Activated CD4-positive, alpha-beta memory T cell treated with anti-CD3 and anti-CD28 coated beads for 36 hours (primary cell): ENCODE results near the gene GSTT2B. TPM values are rescaled to one million over a fixed set of nuclear protein-coding genes. Genes with fewer than 3 reads are reported as not detected.
"Not testable (repeated sequence)": the region's sequence is repeated elsewhere in the genome, so short reads cannot be mapped to it uniquely, and the experiment has no call there.

ENCODE experiments used
- CTCF ChIA-PET: fragments of 350-600 bp; sonication (Branson Sonifier 250); formaldehyde crosslinking; loops from one replicate; lab custom pipeline; 2021; ENCODE audit warnings: antibody characterized with exemption, inconsistent platforms; lab: Charles Lee
- POLR2A ChIA-PET: fragments of 350-600 bp; sonication (Branson Sonifier 250); formaldehyde crosslinking; loops from one replicate; lab custom pipeline; 2021; ENCODE audit warnings: antibody characterized with exemption; lab: Charles Lee
- DNase-seq: peaks from one replicate; pipeline ENCODE4 v3.0.0-alpha.2; 2020
- H3K27ac Mint-ChIP-seq: one replicate; pipeline ENCODE4 v1.8.0; 2021; ENCODE audit warnings: mixed read lengths
- H3K27me3 Mint-ChIP-seq: one replicate; pipeline ENCODE4 v1.8.0; 2021; ENCODE audit warnings: mixed read lengths
- H3K36me3 Mint-ChIP-seq: one replicate; pipeline ENCODE4 v1.8.0; 2021; ENCODE audit warnings: mixed read lengths
- H3K4me1 Mint-ChIP-seq: one replicate; pipeline ENCODE4 v1.8.0; 2021; ENCODE audit warnings: low read depth, mixed read lengths
- H3K4me3 Mint-ChIP-seq: one replicate; pipeline ENCODE4 v1.8.0; 2021; ENCODE audit warnings: mild to moderate bottlenecking, mixed read lengths
- H3K9me3 Mint-ChIP-seq: one replicate; pipeline ENCODE4 v1.8.0; 2021; ENCODE audit warnings: mixed read lengths
- intact Hi-C: fragments of 100-400 bp; cut with micrococcal nuclease; formaldehyde crosslinking; loops from one replicate; pipeline ENCODE4 v1.15.1; 2023
- total RNA-seq, 2 experiments: library from RNA; stranded (reverse); gene quantifications; one replicate each; pipeline ENCODE4 v1.2.3, GENCODE V29; 2021

Gene GSTT2B
- total RNA-seq, 2 experiments from 2014 or later: 0.33 TPM; not detected in 1

DNA sequence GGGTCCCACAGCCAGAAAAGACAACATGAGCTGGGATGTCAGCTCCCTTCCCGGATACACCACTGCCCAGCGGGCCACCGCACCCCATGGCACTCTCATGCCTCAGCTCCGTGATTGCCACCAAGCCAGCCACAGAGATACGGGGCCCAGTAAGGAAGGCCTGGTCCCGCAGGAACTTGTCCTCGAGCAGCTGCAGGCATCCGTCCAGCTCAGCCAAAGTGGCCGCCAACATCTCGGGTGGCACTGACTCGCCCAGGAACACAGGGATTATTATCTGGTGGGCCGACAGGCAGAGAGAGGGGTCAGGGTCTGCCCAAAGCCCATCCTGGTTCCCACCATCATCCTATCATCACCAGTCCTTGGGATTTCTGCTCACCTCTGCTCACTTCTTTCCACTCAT is 16.3 kb upstream of the GSTT2B start:
- POLR2A ChIA-PET, DNase-seq, intact Hi-C loops, H3K36me3 Mint-ChIP-seq, H3K27me3 Mint-ChIP-seq, H3K9me3 Mint-ChIP-seq, H3K4me1 Mint-ChIP-seq, H3K27ac Mint-ChIP-seq, H3K4me3 Mint-ChIP-seq, CTCF ChIA-PET: not testable (repeated sequence)

DNA sequence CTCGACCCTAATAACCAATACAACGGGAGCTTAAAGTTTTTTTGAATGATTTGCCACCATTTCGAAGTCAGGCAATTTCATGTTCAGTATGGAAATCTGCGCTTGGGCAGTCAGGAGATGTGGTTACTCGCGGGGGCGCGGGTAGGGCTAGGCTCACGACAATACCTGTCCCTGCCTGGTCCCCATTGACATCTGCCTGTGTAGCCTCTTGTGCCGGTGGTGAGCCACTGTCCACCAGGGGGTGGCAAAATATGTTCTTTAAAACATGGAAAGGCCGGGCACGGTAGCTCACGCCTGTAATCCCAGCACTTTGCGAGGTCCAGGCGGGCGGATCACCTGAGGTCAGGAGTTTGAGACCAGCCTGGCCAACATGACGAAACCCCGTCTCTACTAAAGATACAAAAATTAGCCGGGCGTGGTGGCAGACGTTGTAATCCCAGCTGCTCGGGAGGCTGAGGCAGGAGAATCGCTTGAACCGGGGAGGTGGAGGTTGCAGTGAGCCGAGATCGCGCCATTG is 13.9 kb upstream of the GSTT2B start:
- H3K9me3 Mint-ChIP-seq, CTCF ChIA-PET, POLR2A ChIA-PET, DNase-seq, H3K4me3 Mint-ChIP-seq, H3K27me3 Mint-ChIP-seq, intact Hi-C loops, H3K27ac Mint-ChIP-seq: not testable (repeated sequence)
- Mint-ChIP-seq H3K36me3 (peaks cover 17% of the 10 kb centered on the region), H3K4me1 (peaks cover 19% of the 10 kb centered on the region)

DNA sequence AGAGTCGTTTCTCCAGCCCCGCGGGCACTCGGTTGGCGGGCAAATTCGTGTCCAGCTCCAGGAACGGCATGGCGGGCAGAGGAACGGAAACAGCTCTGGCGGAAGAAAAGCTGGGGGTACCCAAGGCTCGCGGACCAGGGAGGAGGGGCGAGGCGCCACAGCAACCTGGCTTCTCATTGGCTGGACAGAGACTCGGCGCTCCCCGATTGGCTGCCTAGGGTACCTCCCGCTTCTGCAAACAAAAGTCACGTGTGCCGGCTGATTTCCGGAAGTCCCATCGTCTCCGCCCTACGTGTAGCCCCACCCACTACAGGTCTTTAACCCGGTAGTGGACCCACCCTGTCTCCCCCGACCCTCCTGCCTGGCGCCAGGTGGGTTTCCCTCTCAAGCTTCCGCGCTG is 13.3 kb upstream of the GSTT2B start, which contains the start of gene DDT:
TSS of gene DDT (minus strand) at position 97 of the 400 bp plus-strand sequence. CDS start at position 70, 27 bp downstream.
- POLR2A ChIA-PET, H3K27ac Mint-ChIP-seq: not testable (repeated sequence)

DNA sequence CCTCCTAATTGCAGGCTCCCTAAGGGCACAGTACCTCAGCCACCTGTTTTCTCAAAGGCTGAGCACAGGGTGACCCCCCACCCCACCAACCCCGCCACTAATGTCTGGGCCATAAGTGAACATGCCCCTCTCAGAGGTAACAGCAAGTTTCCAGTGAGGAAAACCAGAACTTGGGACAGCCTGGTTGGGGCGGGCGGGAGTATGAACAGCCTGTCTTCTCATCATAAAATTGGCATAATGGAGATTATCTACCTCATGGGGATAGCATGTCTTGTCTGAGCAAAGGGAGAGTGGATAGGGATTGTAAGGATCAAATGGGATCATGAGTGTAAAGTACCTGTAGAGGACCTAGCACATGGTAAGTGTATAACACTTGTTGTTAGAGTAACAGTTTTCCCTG is 10.9 kb upstream of the GSTT2B start:
- intact Hi-C loops, H3K9me3 Mint-ChIP-seq, H3K27me3 Mint-ChIP-seq, POLR2A ChIA-PET, DNase-seq, H3K27ac Mint-ChIP-seq, CTCF ChIA-PET, H3K4me3 Mint-ChIP-seq: not testable (repeated sequence)
- peaks cover 20% of the 10 kb centered on the region for H3K36me3 Mint-ChIP-seq
- H3K4me1 Mint-ChIP-seq: peaks cover 28% of the 10 kb centered on the region

More for the DNA sequence above, 13.3 kb upstream of the GSTT2B start, which contains the start of gene DDT:
- H3K4me3 Mint-ChIP-seq, intact Hi-C loops, CTCF ChIA-PET, H3K27me3 Mint-ChIP-seq, DNase-seq, H3K9me3 Mint-ChIP-seq: not testable (repeated sequence)
- Mint-ChIP-seq H3K36me3 (peaks cover 20% of the 10 kb centered on the region), H3K4me1 (peaks cover 23% of the 10 kb centered on the region)

DNA sequence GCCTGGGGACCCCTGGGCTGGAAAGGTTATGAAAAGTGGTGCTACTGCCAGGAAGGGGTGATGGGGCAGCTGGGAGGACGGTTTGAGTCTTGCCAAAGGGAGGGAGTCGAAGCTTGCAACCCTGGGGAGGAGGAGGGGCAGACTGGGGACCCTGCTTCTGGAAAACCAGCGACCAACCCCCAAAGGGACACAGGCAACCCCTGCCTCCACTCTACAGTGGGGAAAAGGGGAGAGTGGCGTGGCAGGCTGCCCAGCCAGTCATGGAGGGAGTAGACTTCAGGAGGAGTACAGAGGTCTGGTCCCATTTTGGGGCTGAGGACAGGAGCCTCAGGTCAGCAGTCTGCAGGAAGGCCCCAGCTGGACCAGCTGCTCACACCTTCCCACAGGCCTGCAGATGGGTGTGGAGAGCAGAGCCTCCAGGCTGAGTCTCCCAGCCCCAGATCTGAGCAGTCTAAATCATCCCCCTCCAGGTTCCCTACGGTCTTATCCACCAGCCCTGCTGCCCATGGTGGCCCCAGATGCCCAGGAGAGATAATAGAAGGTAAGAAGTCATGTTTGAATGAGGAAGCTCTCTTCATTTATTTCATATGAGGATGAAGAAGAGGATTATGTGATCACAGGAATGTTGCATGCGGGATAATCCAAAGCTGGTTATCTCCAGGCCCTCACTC is 10.0 kb upstream of the GSTT2B start:
- POLR2A ChIA-PET: no interaction called here
- CTCF ChIA-PET: interaction anchor here (1.2 kb wide), 1 partner anchor 77 kb away, joined by 5 read pairs; the partner anchor contains the start of gene MIF

DNA sequence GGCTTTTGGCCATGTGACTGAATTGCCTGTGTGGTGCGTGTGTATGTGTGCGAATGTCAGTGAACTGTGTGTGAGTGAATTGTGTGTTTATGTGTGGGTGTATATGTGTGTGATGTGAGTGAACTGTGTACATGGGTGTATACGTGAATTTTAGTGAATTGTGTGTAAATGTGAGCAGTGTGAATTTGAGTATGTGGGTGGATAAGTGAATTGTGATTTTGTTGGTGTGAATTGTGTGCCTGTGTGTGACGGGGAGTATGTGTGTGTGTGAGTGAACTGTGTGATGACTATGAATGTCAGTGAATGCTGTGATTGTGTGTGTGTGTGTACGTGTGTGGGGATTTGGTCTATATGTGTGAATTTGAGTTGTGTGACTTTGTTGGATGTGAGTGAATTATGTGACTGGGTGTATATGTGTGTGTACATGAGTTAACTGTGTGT is 9.2 kb upstream of the GSTT2B start:
- no peak for DNase-seq
- POLR2A ChIA-PET: no interaction called here
- no peaks in the 10 kb centered on the region for H3K27me3 Mint-ChIP-seq
- H3K27ac Mint-ChIP-seq: peak overlapping the region; percentile 0
- peak overlapping the region; percentile 1 for H3K4me3 Mint-ChIP-seq
- H3K36me3 Mint-ChIP-seq: peaks cover 20% of the 10 kb centered on the region
- CTCF ChIA-PET: no interaction called here
- H3K9me3 Mint-ChIP-seq: no peaks in the 10 kb centered on the region
- intact Hi-C loops: no loop called here
- peaks cover 28% of the 10 kb centered on the region for H3K4me1 Mint-ChIP-seq

More for the DNA sequence above, 10.0 kb upstream of the GSTT2B start:
- Mint-ChIP-seq H3K4me3 (no peak overlapping the region), H3K4me1 (peaks cover 28% of the 10 kb centered on the region), H3K27me3 (no peaks in the 10 kb centered on the region), H3K9me3 (no peaks in the 10 kb centered on the region), H3K36me3 (peaks cover 20% of the 10 kb centered on the region), H3K27ac (no peak overlapping the region)
- DNase-seq: no peak
- intact Hi-C loops: no loop called here

DNA sequence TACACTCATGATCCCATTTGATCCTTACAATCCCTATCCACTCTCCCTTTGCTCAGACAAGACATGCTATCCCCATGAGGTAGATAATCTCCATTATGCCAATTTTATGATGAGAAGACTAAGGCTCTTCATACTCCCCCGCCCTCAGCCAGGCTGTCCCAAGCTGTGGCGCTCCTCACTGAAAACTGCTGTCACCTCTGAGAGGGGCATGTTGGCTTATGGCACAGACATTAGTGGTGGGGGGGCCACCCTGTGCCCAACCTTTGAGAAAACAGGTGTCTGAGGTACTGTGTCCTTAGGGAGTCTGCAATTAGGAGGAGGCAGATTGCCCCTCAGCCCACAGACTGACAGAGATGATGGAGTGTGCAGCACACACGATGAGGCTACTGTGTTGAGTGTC is 8.1 kb upstream of the GSTT2B start:
- POLR2A ChIA-PET: no interaction called here
- DNase-seq: no peak
- no peaks in the 10 kb centered on the region for H3K27me3 Mint-ChIP-seq

DNA sequence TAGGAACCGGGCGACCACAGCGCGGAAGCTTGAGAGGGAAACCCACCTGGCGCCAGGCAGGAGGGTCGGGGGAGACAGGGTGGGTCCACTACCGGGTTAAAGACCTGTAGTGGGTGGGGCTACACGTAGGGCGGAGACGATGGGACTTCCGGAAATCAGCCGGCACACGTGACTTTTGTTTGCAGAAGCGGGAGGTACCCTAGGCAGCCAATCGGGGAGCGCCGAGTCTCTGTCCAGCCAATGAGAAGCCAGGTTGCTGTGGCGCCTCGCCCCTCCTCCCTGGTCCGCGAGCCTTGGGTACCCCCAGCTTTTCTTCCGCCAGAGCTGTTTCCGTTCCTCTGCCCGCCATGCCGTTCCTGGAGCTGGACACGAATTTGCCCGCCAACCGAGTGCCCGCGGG is 5.6 kb upstream of the GSTT2B start, which contains the start of gene DDTL:
TSS of gene DDTL (plus strand) at position 321 of the 400 bp plus-strand sequence. CDS start at position 348, 27 bp downstream.
- POLR2A ChIA-PET, intact Hi-C loops, H3K27me3 Mint-ChIP-seq, CTCF ChIA-PET, H3K4me3 Mint-ChIP-seq, H3K27ac Mint-ChIP-seq, DNase-seq, H3K9me3 Mint-ChIP-seq: not testable (repeated sequence)
- peaks cover 23% of the 10 kb centered on the region for H3K4me1 Mint-ChIP-seq
- peaks cover 16% of the 10 kb centered on the region for H3K36me3 Mint-ChIP-seq

More for the DNA sequence above, 8.1 kb upstream of the GSTT2B start:
- no peaks in the 10 kb centered on the region for H3K9me3 Mint-ChIP-seq
- H3K27ac Mint-ChIP-seq: no peak overlapping the region
- H3K4me3 Mint-ChIP-seq: no peak overlapping the region
- H3K36me3 Mint-ChIP-seq: peaks cover 20% of the 10 kb centered on the region
- CTCF ChIA-PET: no interaction called here
- peaks cover 28% of the 10 kb centered on the region for H3K4me1 Mint-ChIP-seq
- intact Hi-C loops: no loop called here

DNA sequence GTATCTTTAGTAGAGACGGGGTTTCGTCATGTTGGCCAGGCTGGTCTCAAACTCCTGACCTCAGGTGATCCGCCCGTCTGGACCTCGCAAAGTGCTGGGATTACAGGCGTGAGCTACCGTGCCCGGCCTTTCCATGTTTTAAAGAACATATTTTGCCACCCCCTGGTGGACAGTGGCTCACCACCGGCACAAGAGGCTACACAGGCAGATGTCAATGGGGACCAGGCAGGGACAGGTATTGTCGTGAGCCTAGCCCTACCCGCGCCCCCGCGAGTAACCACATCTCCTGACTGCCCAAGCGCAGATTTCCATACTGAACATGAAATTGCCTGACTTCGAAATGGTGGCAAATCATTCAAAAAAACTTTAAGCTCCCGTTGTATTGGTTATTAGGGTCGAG is 5.1 kb upstream of the GSTT2B start:
- H3K27ac Mint-ChIP-seq, H3K4me3 Mint-ChIP-seq, H3K9me3 Mint-ChIP-seq, H3K27me3 Mint-ChIP-seq, intact Hi-C loops, CTCF ChIA-PET, DNase-seq, POLR2A ChIA-PET: not testable (repeated sequence)
- H3K36me3 Mint-ChIP-seq: peaks cover 12% of the 10 kb centered on the region
- peaks cover 20% of the 10 kb centered on the region for H3K4me1 Mint-ChIP-seq

DNA sequence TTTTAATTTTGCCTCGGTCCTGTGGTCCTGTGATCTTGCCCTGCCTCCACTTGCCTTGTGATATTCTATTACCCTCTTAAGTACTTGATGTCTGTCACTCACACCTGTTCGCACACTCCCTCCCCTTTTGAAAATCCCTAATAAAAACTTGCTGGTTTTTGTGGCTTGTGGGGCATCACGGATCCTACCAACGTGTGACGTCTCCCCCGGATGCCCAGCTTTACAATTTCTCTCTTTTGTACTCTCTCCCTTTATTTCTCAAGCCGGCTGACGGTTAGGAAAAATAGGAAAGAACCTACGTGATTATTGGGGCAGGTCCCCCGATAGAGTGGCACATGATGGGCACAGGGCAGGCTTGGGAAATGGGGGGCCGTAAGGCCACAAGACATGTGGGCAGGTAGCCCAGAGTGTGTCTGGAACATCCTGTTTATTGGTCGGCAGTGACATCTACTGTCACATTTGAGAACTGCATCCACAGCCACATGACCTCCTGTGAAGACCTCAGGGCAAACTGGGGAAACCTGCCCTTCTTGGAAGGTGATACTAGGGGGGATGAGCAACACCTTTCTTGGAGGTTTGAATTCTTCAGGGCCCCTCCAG is 4.6 kb downstream of the GSTT2B start:
- H3K27me3 Mint-ChIP-seq, H3K4me1 Mint-ChIP-seq, H3K36me3 Mint-ChIP-seq, H3K27ac Mint-ChIP-seq, H3K4me3 Mint-ChIP-seq, POLR2A ChIA-PET, H3K9me3 Mint-ChIP-seq: not testable (repeated sequence)
- peak; percentile 85 for DNase-seq
- intact Hi-C loops: loop anchor here (5.0 kb wide), 1 partner anchor 94 kb away; no protein-coding TSS in a partner anchor
- CTCF ChIA-PET: interaction anchor here (0.6 to 1.4 kb wide), 8 partner anchors 26 to 291 kb away, joined by 3 to 6 read pairs (median 4); partner anchors contain the start of genes MIF and SLC2A11

DNA sequence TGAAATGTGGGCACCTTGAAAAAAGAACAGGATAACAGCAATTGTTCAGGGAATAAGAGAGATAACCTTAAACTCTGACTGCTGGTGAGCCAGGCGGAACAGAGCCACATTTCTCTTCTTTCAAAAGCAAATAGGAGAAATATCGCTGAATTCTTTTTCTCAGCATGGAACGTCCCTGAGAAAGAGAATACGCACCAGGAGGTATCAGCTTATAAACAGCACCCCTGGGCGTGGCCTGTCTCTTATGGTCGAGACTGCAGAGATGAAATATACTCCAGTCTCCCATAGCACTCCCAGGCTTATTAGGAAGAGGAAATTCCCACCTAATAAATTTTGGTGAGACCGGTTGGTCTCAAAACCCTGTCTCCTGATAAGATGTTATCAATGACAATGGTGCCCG is 5.1 kb downstream of the GSTT2B start:
- H3K36me3 Mint-ChIP-seq, H3K4me3 Mint-ChIP-seq, H3K4me1 Mint-ChIP-seq, H3K27ac Mint-ChIP-seq, POLR2A ChIA-PET, H3K27me3 Mint-ChIP-seq, DNase-seq, H3K9me3 Mint-ChIP-seq: not testable (repeated sequence)
- CTCF ChIA-PET: interaction anchor here (0.6 to 1.4 kb wide), 8 partner anchors 26 to 292 kb away, joined by 3 to 6 read pairs (median 4); partner anchors contain the start of genes MIF and SLC2A11
- intact Hi-C loops: loop anchor here (5.0 kb wide), 1 partner anchor 94 kb away; no protein-coding TSS in a partner anchor

DNA sequence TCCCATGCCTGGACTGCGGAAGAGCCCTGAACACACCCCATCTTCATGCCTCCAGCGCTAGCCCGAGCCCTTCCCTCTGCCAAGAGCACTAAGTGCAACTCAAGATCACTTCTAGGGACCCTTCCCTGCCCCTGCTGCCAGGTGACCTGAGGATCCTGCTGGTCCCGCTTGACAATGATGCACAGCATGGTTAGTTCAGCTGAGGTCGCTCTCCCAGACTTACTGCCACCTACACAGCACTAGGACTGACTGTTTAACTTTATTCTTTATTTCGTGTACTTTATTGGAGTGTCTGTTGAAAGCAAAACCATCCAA is 6.0 kb downstream of the GSTT2B start:
- DNase-seq, H3K4me1 Mint-ChIP-seq, POLR2A ChIA-PET, H3K4me3 Mint-ChIP-seq, H3K27ac Mint-ChIP-seq, H3K36me3 Mint-ChIP-seq, H3K27me3 Mint-ChIP-seq, CTCF ChIA-PET, H3K9me3 Mint-ChIP-seq: not testable (repeated sequence)
- intact Hi-C loops: loop anchor here (5.0 kb wide), 1 partner anchor 93 kb away; no protein-coding TSS in a partner anchor
